Measurements from ENCODE around the gene PEMT.

The PEMT gene

GRCh38 chr17:17569691-17570090 lies 21.8 kb downstream of the PEMT start:
- peak; percentile 71 for DNase-seq

DNA sequence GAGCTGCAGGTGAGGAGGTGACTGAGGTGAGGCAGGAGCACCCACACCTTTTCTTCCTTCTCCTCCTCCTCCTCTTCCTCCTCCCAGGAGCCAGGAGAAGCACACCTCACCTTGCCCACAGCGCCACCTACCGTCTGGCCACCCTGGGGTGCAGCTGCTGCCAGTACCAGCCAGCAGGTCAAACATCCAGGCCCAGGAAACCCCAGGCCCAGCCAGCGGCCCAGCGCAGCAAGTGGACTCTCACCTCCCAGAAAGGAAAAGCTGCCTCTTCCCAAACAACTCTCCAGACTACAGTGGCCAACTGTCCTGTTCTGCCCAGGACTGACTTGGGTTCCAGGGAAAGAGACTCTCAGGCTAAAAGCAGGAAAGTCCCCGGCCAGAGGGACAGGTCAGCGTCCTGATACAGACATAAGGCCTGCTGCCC lies 22.7 kb downstream of the PEMT start:
- DNase-seq = no peak

GRCh38 chr17:17567631-17568030 lies 23.9 kb downstream of the PEMT start:
- no peak for DNase-seq

DNA sequence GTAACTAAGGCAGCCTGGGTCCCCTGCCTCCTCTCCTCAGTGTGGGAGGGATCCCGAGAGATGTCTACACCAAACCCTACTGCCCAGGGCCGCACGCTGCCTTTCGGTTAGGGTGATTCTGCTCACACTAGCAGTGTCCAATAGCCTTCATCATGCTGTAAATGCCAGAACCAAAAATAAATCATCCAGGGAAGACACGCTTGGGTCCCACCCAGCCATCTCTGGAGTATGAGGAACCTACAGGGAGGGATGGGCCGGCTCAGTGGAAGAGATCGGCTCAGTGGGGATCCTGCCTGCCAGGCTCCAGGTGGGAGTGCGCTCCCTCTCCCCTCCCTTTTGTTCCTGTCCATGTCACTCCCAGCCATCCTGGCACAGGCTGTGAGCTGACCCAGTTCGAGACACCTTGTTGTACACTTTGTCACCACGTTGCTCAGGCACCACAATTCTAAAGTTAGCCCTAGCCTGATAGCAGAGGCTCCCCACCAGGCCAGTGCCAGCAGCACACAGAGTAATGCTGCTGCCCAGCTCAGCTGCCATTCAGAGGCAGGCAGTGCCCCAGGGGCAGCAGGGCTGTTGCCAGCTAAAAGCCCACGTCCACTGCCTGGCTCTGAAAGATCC lies 24.5 kb downstream of the PEMT start:
- no peak for DNase-seq

DNA sequence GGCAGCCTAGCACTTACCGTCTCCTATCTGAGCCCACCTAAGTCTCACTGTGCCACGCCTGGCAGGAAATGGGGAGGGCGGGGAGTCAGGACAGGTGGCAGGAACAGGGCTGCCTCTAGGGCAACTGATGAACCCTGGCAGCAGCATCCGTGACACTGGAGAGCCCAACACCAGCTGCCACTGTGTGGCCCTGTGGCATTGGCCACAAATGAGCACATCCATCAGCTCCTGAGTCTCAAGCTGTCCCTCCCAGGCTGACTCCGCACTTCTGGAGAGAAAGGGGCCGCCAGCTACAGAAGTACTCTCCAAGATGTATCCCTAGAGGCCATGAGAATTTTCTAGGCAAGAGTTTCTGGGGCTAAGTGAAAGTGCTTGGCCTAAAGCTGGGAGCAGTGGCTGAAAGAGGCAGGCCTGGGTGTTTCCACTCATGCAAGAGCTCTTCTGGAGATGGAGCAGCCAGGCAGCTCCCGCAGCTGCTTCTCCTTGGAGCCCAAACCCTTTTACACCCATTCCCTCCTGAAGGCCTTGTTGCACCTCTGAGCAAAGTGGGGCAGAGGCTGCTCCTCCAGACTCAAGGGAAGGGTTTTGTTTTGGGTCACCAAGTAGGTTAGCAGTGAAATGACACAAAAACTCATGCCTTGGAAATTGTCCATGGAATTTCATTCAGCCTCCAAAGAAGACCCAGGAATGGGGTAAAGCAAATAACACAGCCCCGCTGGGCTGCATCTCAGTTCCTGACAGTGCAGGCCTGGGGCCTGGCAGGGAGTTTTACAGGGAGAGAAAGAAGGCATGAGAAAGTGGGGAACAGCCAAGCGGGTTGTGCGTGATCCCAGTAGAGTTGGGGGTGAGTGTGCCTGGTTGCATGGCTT lies 25.8 kb downstream of the PEMT start:
- DNase-seq = no peak

GRCh38 chr17:17564896-17565295 lies 26.6 kb downstream of the PEMT start:
- DNase-seq = no peak

DNA sequence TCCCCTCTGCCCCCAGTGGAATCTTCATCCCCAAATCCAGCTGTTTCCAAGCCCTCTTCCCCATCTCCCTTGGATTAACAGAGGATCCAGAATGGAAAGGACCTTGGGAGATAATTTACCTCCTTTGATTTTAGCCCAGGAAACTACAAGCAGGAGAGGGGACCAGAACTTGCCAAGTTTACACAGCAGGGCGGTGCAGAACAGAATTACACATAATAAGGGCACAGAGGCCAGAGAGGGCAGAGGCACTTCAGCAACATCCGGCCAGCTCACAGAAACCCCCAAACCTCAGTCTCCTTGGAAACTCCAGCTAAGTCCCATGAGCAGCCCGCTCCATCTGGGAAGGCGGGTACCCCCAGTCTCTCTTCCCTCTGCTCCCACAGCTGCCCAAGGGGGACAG lies 27.2 kb downstream of the PEMT start:
- no peak for DNase-seq

GRCh38 chr17:17563530-17563929 lies 28.0 kb downstream of the PEMT start:
- DNase-seq = no peak

- DNase-seq = no peak
Observed at GRCh38 chr17:17562146-17562511, 29.4 kb downstream of the PEMT start.

- no peak for DNase-seq
Observed at GRCh38 chr17:17561408-17562145, 29.9 kb downstream of the PEMT start.

DNA sequence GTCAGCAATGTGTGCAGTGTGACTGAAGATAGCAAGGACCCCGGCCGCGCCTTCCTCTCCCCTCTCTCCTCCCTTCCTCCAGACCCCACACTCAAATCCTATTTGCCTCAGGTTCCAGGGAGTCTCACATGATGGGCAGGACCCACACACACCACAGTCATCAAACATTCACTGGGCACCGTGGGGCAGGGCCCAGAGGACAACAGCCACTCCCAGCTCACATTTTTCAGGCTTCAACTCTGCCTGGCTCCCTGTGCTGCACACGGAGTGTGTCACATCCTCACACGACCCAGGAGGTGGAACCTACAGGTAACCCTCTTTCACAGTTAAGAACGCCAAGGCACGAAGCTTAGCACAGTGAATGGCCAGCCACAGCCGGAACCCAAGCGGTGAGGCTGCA lies 30.5 kb downstream of the PEMT start:
- no peak for DNase-seq

GRCh38 chr17:17560167-17560566 lies 31.3 kb downstream of the PEMT start:
- no peak for DNase-seq

DNA sequence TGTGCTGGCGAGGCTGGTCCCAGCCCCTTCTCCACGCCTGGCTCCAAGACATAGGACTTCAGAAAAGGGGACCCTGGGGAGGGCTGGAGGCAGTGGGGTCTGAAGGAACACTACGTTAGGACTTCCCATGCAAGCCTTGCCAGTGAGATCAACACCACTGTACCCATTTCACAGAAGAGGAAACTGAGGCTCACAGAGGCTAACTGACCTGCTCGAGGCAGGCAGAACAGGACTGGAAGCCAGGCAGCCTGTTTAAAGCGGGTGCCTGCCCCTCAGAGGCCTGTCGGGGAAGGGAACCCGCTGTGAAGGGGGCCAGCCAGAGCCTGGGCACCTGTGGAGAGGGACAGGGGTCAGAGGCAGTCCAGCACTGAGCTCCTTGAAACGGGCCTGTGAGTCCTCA lies 32.3 kb downstream of the PEMT start:
- DNase-seq = no peak

DNA sequence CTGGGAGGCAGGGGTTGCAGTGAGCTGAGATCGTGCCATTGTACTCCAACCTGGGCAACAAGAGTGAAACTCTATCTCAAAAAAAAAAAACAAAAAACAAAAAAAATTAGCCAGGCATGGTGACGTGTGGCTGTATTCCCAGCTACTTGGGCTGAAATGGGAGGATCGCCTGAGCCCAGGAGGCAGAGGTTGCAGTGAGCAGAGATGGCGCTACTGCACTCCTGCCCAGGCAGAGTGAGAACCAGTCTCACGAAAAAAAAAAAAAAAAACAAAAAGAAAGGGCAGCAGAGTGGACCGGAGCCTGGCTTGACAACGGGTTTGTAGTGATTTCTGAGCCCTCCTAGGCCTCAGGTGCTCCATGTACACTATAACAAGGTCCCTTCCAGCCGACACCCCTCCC lies 33.1 kb downstream of the PEMT start:
- DNase-seq = no peak

DNA sequence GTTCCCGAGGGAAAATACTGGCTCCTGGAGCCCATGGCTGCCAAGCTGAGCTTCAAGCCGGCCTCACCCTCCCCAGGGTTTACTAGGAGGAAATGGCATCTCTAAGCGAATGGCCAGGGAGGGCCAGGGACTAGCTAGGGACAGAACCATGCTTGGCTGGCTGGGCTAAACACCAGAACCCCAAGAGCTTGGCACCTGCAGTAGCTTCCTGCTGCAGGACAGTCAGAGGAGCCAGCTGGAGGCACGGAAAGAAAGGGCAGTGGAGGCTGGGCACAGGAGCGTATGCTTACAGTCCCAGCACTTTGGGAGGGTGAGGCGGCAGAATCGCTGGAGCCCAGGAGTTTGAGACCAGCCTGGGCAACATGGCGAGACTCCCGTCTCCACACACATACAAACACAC lies 33.7 kb downstream of the PEMT start:
- no peak for DNase-seq

DNA sequence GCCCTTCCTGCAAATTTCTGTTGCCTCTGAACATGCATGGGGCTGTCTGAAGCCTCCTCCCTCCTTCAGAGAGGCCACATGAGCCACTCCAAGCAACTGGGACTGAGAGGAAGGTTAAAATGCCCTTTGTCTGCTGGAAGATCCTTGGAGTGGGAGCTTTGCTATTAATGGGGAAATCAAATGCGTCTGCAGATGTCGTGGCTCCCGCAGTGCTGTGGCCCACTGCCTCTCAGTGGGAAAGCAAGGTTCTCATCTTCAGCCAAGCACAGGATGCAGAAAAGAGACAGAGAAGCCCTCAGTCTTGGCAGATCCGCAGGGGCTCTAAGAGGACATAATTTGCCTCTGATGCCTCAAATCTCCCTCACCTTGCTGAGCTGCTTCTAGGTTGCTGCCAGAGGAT lies 34.8 kb downstream of the PEMT start:
- no peak for DNase-seq

- no peak for DNase-seq
Observed at GRCh38 chr17:17555906-17556305, 35.6 kb downstream of the PEMT start.

DNA sequence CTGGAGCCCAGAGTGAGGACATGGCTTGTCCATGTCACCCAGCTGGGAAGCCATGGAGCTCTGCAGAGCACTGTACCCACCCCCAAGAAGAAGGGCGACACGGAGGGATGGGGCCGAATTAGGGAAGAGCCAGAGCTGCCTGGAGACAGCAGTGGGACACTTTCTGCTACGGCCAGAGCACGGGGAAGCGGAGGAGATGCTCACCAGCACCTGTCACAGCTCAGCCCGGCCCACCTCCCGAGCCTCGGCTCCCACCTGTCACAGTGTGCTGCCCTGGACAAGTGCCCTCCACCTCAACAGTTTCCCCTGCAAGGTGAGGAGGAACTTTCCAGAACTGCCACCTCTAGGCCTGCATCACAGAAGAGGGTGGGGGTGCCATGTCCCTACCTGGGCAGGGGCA lies 36.4 kb downstream of the PEMT start:
- no peak for DNase-seq

GRCh38 chr17:17554266-17554665 lies 37.2 kb downstream of the PEMT start:
- DNase-seq = no peak

DNA sequence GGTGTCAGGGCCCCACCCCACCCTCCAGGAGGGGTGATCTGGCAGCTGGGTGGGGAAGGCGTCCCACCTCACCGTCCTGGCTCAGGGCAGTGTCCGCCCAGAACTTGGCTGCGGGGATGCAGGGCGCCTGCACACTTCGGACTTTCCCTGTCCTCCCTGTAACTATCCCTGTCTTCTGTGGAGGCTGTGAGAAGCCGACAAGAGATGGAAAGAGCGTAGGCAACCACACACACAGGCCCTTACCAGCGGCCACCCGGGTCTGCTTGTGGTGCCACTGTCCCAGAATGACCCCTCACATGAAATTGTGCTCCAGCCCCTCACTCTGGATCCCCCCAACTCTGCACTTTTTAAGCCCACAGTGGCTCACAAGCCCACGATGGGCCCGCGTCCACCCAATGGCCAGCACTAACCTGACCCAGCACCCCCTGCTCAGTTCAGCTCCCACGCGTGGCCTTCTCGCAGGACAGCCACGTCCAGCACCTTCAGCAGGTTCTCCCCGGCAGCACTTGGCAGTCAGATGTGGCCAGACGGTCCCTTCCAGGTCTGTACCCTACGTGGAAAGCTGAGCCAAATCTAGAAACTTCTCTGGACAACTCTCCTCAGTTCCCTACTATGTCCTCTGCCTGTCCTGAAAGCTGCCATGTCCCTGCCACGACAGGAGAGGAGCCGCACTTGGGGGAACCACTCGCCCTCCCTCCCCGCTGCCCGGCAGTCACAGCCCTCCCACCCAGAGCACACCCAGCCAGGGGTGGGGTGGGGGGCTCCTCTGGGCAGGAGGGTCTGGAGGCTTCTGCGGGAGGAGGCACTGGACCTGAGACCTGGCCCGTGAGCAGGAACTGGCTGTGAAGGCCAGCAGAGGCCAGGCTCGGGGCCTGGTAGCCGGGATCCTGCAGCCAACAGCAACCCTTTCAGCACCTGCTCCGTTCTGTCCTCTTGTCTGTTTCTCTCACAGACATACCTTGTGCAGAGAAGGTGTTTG lies 38.0 kb downstream of the PEMT start:
- DNase-seq = no peak

DNA sequence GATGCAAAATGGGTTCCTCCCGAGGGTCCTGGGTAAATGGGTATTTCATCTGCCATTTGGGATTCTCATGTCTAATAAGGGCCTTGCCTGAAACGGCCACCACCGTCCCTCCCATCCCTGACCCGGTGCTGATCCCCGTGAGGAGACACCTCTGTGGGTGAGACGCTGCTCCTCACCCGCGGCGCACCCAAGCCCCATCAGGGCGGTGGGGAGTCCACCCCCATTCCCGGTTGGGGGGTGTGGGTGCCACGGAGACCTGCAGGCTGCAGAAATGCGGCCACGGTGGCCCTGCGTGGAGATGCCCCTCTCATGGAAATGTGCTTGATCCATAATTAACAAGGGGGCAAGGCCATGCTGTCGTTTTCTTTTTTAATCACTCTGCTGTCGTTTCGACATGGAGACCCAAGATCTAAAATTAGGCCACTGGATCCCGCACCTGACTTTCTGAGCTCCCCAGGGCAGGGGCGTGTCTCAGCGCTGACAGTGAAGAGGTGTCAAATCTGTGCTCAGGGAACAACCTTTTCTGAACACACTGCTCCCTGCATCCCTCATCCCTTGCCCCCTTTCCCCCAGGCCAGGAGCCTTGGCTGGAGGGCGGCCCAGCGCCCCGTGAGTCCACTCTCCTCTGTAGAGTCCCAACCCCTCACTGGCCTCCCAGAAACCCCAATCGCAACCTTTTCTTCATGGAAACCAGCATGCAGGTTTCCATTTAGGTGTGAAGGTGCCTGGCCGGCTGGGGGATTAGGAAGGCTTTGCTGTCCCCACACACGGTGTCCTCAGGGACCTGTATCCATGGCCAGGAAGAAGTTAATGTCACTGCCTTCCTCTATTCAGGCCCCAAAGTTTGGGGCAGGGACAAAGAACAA lies 38.9 kb downstream of the PEMT start:
- no peak for DNase-seq

- no peak for DNase-seq
Observed at GRCh38 chr17:17551361-17551760, 40.1 kb downstream of the PEMT start.
